ENCODE data around the gene GLS. TPM values are rescaled to one million over a fixed set of nuclear protein-coding genes. Genes with fewer than 3 reads are reported as not detected.

GLS gene
- total and polyA plus RNA-seq, 2 of the 13 experiments (the other 11 are each of a cell fraction or from before 2014, with no cell fraction given): 78.6 to 183 TPM

- no peak for TF ChIP-seq JARID2 (CRISPR knock-in tag; IDR thresholded peaks at IDR 0.05; ENCODE audit: insufficient replicate concordance)
- peak; percentile 62 for TF ChIP-seq NCOA2 (CRISPR knock-in tag; IDR thresholded peaks at IDR 0.05)
- no peak; the same call in 1 of the 2 replicates for TF ChIP-seq ZNF547 (CRISPR knock-in tag; IDR thresholded peaks at IDR 0.05)
- no peak for TF ChIP-seq GABPA (IDR thresholded peaks at IDR 0.05; ENCODE audit: low read depth, low read length)
- TF ChIP-seq GABPA (CRISPR knock-in tag; IDR thresholded peaks at IDR 0.05; ENCODE audit: low read depth): 0 out of 2 replicates have a peak, but pooled peaks have one; percentile 34
- peak; percentile 83; the same call in 1 of the 2 replicates for TF ChIP-seq GTF2F1 (IDR thresholded peaks at IDR 0.05; ENCODE audit: low read length)
- TF ChIP-seq ZNF609 (CRISPR knock-in tag; IDR thresholded peaks at IDR 0.05; ENCODE audit: borderline replicate concordance): no peak; the same call in 1 of the 2 replicates
- TF ChIP-seq IRX3 (CRISPR knock-in tag; IDR thresholded peaks at IDR 0.05; ENCODE audit: borderline replicate concordance, low read depth): no peak
- TF ChIP-seq HOXA7 (CRISPR knock-in tag; IDR thresholded peaks at IDR 0.05): no peak
- peak; percentile 26; the same call in 1 of the 2 replicates for TF ChIP-seq ZNF256 (CRISPR knock-in tag; conservative IDR thresholded peaks at IDR 0.05)
- TF ChIP-seq SYNCRIP (IDR thresholded peaks at IDR 0.05; ENCODE audit: insufficient read depth, low read depth, low read length): no peak
- peak; percentile 67; the same call in 1 of the 2 replicates for TF ChIP-seq ZBTB42 (CRISPR knock-in tag; IDR thresholded peaks at IDR 0.05)
- no peak for TF ChIP-seq E2F2 (CRISPR knock-in tag; IDR thresholded peaks at IDR 0.05; ENCODE audit: borderline replicate concordance)
- no peak for TF ChIP-seq ZFP36 (IDR thresholded peaks at IDR 0.05; ENCODE audit: borderline replicate concordance, low read depth, low read length, partially characterized antibody)
- 0 out of 2 replicates have a peak, but pooled peaks have one; percentile 10 for TF ChIP-seq ZNF629 (CRISPR knock-in tag; conservative IDR thresholded peaks at IDR 0.05)
- no peak for TF ChIP-seq ZNF672 (CRISPR knock-in tag; IDR thresholded peaks at IDR 0.05)
- no peak for TF ChIP-seq KLF13 (CRISPR knock-in tag; IDR thresholded peaks at IDR 0.05)
- no peak for TF ChIP-seq ZBTB7A (CRISPR knock-in tag; IDR thresholded peaks at IDR 0.05)
- no peak for TF ChIP-seq ZNF3 (CRISPR knock-in tag; IDR thresholded peaks at IDR 0.05)
- TF ChIP-seq HOXA3 (CRISPR knock-in tag; IDR thresholded peaks at IDR 0.05): no peak; the same call in 1 of the 2 replicates
- no peak for TF ChIP-seq FOXJ3 (CRISPR knock-in tag; IDR thresholded peaks at IDR 0.05; ENCODE audit: borderline replicate concordance)
- no peak for TF ChIP-seq XBP1 (CRISPR knock-in tag; IDR thresholded peaks at IDR 0.05)
- no peak for TF ChIP-seq ELK4 (CRISPR knock-in tag; IDR thresholded peaks at IDR 0.05; ENCODE audit: borderline replicate concordance)
- no peak; the same call in 1 of the 2 replicates for TF ChIP-seq ARID2 (CRISPR knock-in tag; IDR thresholded peaks at IDR 0.05; ENCODE audit: borderline replicate concordance)
- TF ChIP-seq ZNF709 (CRISPR knock-in tag; IDR thresholded peaks at IDR 0.05): peak; percentile 95
Observed at GRCh38 chr2:190880378-190881083, at the start of gene GLS (continued).

Measured in HepG2 (cell line).